Measurements from ENCODE around the gene SLC8A1.

GRCh38 chr2:40386177-40386576, 65.7 kb downstream of the SLC8A1 start:
- TF ChIP-seq, protein P1, sequence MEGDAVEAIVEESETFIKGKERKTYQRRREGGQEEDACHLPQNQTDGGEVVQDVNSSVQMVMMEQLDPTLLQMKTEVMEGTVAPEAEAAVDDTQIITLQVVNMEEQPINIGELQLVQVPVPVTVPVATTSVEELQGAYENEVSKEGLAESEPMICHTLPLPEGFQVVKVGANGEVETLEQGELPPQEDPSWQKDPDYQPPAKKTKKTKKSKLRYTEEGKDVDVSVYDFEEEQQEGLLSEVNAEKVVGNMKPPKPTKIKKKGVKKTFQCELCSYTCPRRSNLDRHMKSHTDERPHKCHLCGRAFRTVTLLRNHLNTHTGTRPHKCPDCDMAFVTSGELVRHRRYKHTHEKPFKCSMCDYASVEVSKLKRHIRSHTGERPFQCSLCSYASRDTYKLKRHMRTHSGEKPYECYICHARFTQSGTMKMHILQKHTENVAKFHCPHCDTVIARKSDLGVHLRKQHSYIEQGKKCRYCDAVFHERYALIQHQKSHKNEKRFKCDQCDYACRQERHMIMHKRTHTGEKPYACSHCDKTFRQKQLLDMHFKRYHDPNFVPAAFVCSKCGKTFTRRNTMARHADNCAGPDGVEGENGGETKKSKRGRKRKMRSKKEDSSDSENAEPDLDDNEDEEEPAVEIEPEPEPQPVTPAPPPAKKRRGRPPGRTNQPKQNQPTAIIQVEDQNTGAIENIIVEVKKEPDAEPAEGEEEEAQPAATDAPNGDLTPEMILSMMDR (IDR thresholded peaks at IDR 0.05; ENCODE audit: low read depth, low read length): no peak
- TF ChIP-seq POLR2A (IDR thresholded peaks at IDR 0.05; ENCODE audit: extremely low read depth, insufficient read length): no peak
- no peak for TF ChIP-seq MYC (IDR thresholded peaks at IDR 0.05; ENCODE audit: low read depth, low read length)
- TF ChIP-seq, protein P2, sequence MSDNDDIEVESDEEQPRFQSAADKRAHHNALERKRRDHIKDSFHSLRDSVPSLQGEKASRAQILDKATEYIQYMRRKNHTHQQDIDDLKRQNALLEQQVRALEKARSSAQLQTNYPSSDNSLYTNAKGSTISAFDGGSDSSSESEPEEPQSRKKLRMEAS (IDR thresholded peaks at IDR 0.05; ENCODE audit: low read depth, low read length): no peak
